Stimulated activated CD8-positive, alpha-beta memory T cell treated with anti-CD3 and anti-CD28 coated beads, Interleukin-7, amount 100 ng/mL, for 4 hours (primary cell): Measurements from ENCODE around the gene ENAH.

Experiments
- DNase-seq, 2 donors: peaks; one replicate each; pipeline ENCODE4 v3.0.0-alpha.2; 2020; ENCODE audit warnings: low read depth in 2 of 2

Gene ENAH

GRCh38 chr1:225460021-225460736 lies 192.7 kb downstream of the ENAH start:
- no peak for DNase-seq

GRCh38 chr1:225458222-225458631 lies 194.7 kb downstream of the ENAH start:
- no peak for DNase-seq

- peak; percentile 83 to 84 for DNase-seq
Observed at GRCh38 chr1:225454733-225455132, 198.2 kb downstream of the ENAH start.

DNA sequence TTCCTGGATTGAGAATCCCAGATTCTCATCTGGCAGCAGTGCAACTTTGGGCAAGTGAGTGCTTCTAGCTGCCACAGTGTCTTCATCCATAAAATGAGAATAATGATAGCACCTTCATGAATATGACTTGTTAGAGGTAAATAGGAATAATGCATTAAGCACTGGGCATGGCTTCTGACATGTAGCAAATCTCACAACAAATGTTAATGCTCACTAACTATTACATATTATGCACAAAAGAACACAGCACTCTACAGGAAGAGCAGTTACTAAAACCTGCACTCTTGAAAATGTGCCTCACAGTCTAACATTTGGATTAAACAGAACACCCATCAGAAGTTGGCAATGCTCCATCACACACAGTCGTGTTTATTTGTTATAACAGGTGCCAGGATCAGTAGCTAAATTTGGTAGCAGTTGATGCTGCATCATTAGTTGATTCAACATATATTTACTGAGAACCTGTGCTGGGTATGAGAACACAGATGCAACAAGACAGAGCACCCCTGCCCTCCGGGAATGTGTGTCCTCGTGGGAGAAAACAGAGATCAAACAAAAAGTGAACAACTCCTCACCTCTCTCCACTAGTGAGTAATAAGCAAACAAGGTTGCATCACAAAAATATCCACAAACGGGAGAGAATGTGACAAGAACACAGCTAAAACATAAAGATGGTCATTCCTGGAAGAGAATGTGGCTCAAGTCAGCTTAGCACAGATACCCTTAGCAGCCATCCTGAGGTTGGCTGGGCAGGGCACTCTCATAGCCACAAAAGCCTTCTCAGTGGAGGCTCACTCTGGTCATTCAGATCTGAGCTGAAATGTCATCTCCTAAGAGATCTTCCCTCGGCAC lies 198.9 kb downstream of the ENAH start:
- DNase-seq, result no peak

GRCh38 chr1:225451840-225452515 lies 200.9 kb downstream of the ENAH start:
- DNase-seq, result no peak

- DNase-seq, result no peak
Observed at GRCh38 chr1:225451340-225451739, 201.6 kb downstream of the ENAH start.

GRCh38 chr1:225450491-225451191 lies 202.3 kb downstream of the ENAH start:
- no peak for DNase-seq

GRCh38 chr1:225449774-225450173 lies 203.1 kb downstream of the ENAH start:
- no peak for DNase-seq

- no peak for DNase-seq
Observed at GRCh38 chr1:225449261-225449660, 203.7 kb downstream of the ENAH start.

GRCh38 chr1:225448146-225448805 lies 204.6 kb downstream of the ENAH start:
- no peak for DNase-seq

GRCh38 chr1:225447650-225448089 lies 205.3 kb downstream of the ENAH start:
- DNase-seq, result no peak

GRCh38 chr1:225446981-225447615 lies 205.8 kb downstream of the ENAH start:
- no peak for DNase-seq

DNA sequence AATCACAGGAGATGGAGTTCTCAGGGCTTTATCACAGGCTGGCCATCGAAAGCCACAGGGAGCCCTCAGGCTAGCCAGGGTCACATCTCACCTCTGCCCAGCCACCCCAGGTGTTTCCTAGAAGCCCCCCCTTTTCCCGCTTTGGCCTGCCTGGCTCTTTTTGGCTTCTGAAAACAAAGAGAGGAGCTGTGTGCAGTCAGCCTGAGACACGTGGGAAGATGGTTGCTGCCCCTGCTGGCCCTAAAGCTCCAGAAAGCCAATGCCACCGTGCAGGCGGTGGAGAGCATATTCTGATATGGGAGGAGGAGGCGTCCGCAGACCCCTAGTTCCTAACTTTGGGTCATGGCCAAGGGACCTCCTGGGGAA lies 206.3 kb downstream of the ENAH start:
- no peak for DNase-seq

DNA sequence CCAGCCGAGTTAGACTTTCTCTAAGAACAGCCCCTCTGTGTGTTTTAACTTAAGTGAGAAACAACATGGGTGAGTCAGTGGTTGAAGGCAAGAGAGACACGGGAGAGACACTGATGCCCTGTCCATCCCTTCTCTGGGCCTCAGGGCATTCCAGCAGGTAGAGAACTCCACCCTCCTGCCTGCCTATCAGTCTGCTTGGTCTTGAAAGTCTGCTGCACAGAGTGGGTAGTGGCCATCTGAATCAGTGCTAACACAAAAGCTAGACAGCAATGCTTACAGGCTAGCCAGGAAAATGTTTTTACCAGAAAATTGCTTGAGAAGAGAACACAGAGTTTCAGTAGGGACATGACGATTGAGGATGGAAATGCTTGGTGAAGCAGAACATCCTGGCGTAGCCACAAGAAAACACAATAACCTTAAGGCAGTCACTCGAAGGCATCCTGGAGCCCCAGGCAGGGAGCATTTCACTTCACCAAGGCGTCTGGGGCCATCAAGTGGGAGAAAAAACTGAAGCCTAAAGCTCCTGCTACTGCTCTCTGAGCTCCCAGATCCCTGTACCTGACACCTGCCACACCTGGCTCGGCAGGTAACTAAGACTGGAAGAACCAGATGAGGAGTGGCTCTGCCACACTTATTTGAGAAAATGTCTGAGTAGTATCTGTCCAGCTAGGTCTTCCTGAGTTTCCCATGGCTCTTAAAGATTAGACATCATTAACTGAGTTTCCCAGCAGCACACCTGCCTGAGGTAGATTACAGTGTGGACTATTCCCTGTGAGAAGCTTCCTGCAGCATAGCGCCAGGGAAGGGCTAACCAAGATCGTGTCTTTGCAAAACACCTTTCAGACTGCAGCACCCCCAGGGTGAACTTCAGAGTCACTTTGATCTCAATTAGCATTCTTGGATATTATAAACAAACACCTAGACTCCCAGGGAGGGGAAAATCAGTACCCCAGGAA lies 207.0 kb downstream of the ENAH start:
- no peak for DNase-seq

DNA sequence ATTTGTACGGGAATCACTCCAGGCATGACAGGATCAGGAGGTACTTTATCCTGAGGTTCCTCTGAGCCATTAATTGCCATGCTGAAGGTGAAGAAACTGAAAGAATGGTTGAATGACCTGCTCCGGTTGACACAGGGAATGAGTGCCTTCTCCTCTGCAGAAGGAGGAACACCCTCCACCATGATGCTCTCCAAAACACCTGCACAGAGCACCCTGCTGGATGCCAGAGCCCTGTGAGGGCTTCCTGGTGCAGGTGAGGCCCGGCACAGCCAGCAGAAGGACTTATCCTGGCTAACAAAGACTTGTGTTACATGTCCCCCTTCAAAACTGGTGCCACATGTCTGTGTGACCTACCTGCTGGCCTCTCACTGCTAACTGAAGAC lies 210.8 kb downstream of the ENAH start:
- DNase-seq, result no peak

DNA sequence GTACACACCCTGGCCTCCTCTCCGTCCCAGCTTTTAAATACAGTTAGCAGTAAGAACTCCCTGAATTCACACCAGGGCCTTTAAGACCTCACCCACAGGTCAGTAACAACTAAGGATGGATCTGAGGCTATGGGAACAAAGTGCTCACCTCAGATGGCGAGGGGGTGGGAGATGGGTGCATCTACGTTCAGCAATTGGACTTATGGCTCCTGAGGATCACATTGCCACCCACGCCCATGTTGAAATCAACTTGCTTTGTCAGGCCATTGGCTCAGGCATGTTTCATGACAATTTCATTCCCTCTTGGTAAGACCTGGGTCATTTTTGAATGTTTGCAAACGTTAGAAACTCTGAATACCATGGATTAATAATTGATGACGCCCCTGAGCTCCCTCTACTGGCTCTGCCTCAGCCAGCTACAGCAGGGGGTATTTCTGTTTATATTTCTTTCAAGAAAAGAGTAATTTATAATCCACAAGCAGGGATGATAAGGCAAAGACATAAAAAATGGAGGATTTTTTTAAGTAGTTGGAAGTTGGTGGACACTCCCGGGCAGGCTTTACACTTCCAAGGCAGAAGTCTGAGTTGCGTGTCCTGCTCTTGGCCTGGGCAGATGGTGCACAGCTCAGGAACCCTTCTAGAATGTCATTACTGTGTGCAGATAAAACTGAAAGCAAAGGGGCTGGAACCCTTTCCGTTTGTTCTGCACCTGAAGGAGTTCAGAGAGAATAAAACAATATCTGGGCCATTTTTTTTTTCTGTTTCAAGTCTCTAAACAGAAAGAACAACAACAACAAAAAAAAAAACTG lies 211.4 kb downstream of the ENAH start:
- DNase-seq, result no peak

DNA sequence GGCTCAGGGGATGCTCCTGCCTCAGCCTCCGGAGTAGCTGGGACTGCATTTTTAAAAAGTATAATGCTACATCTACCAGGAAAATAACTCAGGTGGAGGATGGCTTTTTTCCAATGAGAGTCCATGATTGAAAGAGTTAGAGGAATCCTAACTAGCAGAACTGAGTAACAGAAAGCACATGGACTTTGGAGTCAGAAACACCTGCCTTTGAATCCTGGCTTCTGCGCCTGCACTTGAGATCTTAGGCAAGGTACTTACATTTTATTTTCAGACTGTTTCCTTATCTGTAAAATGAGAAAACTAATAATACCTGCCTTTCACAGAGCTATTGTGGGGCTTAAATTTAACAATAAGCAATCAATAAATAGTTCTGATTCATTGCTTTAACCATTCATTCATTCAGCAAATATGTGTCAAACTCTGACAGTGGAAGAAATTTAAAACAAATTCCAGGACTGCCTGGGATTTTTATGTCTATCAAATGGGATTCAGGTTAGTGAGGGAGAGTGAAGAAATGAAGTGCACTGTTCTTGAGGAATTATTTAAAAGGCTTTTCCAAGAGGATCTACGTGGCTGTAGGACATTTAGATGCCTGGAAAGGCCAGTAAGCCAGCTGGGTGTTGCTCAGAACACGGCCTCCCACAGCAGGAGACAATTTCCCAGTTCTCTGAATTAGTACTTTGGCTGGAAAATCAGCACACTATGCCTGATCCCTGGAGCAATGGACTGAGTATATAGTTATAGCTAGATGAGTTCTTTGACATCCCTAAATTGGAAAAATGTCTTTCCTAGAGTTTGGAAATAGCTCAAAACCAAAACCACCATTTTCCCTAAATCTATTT lies 212.3 kb downstream of the ENAH start:
- no peak for DNase-seq
